Activated CD8-positive, alpha-beta memory T cell treated with anti-CD3 and anti-CD28 coated beads for 24 hours (primary cell): ENCODE data around the gene ISYNA1.
A peak's percentile ranks its signal among the peaks of the same experiment; 100 is the strongest.

ENCODE experiments used
- DNase-seq: peaks from one replicate; pipeline ENCODE4 v3.0.0-alpha.2; 2020

Gene ISYNA1

DNA sequence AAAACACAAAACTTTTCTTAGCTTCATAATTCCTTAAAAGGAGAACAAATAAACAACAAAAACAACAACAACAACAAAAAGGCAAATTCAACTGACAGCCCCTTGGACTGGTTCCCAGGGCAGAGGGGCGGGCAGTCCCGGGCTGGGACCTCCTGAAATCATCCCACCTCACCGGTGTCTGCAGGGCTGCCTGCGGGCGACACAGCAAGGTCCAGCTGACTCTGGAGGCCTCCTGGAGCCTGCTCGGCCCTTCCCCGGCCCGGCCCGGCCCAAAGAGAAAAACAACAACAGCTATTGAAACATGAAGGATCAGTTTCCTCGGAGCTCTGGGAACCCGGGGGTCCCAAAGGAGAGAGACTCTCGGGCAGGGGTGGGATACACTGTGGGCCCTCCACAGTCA, 5.0 kb upstream of the ISYNA1 start:
- DNase-seq: no peak

DNA sequence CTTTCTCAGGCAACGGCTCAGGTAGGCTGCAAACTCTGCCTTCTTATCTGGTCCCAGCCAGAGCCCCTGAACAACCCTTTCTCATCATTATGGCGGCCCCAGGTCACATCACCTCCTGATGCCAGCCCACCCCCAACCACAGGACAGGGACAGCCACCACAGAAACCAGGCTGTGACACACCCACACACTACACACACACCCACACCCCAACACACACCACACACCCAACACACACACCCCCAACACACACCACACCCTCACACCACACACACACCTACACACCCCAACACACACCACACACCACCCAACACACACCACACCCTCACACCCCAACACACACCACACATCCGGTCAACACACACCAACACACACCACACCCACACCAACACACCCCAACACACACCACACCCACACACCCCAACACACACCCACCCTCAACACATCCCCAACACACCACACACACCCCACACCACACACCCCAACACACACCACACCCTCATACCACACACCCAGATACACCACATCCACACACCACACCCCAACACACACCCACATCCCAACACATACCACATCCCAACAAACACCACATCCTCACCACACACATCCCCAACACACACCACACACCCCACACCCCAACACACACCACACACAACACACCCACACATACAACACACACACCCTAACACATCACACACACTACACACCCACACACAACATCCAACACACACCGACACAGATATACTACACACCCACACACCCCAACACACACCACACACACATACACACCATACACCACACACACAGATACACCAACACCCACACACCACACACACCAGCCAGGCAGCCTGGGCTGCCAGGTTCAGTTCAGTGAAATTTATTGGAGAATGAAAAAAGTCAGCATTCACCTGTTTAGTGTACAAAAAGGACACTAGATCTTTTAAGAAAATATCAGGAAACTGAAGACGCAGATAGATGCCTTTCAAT, 4.2 kb upstream of the ISYNA1 start:
- DNase-seq: no peak

DNA sequence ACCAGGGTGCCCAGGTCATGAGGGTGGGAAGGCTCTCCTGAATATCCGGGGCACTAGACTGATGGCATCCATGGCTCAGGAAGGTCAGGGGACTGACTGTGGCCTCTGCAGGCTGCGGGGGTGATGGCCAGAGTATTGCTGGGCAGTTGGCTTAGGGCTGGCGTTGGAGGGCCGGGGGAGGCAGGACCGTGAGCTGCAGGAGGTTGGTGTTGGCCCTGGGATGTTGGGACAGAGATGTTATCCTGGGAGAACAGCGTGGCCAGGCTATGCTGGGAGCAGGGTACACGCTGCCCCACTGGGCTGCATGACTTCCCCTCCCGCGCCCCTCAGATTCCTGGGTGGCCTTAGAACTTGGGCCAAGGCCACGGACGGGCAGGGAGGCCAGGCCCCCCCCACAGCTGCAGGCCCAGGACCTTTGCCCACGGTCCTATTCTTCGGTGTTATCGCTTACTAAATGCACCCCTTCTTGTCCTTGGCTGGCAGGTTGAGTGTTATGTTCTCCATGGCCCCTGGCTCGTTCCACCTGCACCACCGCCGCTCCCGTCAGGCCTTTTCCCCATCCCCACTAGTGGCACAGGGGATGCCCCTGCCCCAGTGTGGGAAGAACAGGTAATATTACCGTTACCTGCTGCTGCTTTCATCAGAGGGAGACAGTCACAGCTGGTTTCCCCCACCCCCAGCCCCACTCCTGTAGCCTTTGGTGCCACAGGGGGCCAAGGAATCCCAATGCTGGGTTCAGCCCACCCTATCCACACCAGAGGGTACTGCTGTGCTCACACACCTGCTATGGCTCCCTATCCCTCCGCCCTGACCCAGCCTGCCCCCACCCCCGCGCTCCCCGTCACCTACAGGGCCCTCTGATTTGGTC, 3.2 kb upstream of the ISYNA1 start:
- DNase-seq: no peak

DNA sequence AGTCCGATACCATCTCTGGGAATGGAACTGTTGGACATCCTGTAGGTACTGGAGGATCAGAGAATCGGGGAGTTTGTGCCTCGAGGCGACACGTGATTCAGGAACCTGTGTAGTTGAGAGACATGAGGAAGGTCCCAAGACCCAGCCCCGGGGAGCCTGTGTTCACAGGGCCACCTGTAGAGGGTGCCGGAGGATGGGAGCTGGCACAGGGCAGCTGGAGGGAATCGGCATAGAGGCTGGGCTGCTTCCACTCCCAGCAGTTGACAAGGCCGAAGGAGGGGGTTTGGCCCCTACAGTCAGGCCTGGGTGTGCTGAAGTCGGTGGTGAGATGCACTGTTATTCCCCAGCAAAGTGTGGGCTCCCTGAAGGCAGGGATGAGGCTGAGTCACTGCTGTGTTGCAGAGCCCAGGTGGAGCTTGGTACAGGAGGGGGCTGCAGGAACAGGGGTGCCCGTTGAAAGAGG, 2.5 kb upstream of the ISYNA1 start:
- no peak for DNase-seq

DNA sequence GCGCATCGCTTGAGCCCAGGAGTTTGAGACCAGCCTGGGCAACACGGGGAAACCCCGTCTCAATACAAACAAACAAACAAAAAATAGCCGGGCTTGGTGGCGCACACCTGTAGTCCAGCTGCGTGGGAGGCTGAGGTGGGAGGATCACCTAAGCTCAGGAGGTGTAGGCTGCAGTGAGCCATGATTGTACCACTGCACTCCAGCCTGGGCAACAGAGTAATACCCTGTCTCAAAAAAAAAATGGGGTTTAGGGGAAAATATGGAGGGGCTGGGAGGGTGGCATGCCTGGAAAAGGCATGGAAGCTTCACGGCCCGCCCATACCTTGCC, 1.9 kb upstream of the ISYNA1 start:
- DNase-seq: no peak

DNA sequence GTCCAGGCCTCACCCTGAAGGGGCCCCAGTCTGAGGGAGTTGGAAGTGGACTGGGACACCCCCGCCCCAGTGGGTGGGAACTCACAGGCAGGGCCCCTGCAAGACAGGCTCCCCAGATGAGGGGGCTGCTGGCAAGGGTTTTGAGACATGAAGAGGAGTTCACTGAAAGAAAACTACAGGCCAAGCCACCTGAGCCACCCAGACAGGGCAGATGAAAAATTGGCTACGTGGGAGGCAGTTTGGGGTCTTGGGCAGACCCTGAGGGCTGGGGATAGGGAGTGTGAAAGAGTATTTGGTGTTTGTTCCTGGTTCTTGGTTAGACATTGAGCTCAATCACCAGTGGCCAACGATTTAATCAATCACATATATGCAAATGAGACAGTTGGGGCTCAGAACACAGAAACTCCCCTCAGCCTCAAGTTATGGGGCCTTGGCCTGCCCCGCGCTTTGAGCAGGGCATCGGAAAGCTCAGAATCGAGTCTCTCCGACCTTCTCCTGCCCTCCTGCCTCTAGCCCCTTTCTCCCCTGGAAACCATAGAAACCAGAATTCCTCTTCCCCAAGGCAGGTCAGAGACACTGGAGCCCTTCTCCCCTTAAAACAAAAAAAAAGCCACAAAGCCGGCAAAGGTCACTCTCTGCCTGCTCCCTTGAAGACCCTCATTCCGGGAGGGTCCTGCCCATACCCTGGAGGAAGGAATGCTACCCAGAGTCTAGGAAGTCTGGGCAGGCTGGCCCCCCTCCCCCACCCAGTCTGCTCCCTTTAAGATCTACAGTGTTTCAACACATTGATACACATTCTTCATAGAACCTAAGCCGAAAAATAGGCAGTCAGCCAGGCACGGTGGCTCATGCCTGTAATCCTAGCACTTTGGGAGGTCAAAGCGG, 1.3 kb upstream of the ISYNA1 start:
- no peak for DNase-seq

DNA sequence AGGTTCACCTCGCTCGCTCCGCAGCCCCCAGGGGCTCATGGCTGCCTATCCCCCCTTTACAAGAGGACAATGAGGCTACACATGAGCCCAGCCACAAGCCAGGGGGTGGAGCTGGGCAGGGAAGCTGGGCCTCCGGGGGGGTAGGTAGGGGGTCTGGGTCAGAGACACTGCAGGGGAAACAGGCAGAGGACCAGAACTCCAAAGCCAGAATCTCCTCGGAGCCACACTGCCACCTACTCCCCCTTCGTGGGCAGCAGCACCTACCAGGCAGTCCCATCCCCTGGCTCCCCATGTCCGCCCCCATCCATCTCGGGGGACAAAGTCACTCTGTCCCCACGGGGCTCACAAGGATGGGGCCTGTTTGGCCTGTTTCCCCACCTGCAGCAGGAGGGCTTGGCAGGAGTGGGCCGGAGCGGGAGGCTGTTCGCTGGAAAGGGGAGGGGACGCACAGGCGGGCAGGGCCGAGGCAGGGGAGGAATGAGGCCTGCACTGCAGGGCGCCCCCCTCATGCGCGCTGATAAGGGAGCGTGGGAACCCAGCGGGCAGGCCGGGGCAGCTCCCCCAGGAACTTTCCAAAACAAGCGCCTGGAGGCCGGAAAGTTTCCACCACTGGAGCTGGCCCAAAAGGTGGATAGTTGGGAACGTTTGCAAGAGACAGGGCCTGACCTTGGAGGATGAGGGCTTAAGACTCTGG, 545 bp upstream of the ISYNA1 start:
- DNase-seq: no peak

DNA sequence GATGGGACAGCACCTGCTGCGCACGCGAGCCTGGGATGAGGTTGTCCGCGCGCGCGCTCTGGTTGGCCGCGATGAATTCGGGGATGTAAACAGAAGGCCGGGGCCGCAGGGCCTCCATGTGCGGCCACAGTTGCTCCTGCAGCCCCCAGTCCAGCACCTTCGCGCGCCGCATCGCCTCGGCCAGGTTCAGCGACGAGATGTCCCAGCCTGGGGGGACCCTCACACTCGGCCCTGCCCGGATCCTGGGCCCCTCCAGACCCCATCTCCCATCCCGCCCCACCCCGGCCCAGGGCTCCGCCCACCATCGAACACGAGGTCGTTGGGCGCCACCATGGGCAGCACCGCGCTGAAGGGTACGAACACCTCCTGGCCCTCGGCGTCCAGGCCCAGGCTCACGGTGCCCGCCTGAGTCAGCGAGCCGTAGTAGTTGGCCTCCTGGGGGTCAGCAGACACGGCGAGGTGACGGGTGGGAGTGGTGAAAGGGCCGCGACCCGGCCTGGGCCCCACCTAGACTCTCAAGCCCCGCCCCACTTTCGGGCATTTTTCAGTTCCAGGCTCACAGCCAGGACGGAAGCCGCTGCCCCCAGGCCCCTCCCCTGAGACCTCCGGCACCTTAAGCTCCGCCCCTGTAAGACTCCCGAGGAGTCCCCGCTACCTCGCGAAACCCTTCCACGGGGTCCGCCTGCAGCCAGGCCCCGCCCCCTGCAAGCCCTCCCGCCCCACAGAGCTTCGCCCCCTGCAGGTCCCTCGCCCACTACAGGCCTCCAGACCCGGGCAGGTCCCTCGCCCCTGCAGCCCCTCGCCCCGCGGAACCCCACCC, 1.1 kb downstream of the ISYNA1 start:
- peak; percentile 91 for DNase-seq

DNA sequence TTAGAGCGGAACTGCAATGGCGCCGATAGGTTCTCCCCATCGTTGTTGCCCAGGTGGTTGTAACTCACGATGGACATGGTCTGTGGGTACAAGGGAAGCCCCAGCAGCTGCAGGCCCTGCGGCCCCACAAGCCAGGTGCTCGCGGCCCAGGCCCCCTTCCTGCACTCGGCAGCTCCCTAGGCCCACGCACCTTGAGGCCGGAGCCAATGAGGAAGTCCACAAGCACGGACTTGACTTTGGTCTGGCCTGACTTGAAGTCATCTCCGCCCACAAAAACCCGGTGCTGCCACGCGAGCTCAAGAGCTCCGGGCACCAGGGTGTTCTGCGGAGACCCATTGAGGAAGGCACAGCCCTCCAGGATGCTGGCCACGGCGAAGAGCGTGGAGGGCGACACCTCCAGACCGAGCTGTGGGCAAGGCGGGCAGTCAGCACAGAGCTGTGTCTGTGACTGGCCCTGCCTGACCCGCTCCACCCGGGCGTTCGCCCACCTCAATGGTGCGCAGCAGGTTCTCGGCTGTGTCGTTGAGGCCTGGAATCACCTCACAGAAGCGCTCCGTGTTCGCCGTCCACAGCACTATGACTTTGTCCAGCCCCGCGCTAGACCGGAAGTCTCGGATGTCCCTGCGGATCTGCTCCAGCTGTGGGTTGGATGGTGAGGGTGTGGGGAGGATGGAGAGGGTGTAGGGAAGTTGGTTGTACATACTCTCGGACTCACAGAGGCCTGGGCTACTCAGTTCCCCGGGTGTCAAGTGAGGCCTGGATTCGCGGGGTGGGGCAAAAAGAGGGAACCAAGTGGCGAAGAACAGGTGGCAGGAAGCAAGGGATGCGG, 1.9 kb downstream of the ISYNA1 start:
- DNase-seq: no peak

DNA sequence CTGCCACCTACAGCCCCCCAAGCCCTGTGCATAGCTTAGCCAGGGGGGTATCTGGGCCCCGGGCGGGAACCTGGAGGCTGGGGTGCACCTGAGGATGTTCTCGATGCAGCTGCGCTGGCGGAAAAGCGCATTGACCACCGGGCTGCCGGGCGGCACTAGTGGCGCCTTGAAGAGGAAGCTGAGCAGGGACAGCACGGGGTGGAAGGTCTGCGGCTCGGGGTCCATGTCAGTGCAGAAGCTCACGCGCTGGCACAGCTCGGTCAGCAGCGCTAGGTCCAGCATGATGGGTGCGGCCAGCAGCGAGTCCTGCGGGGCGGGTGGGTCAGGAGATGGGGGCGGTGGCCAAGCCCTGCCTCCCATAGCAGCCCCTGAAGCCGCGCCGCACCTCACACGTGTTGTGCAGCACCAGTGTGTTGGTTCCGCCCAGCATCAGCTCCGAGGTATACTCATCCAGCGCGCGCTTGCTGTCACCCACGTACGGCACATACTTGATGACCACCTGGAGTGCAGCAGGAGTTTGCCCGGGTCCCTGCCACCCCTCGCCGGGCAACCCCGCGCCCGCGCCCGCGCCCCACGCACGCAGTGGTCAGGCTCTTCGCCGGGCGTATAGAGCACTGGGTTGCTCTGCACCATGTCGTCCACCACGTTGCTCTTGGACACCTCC, 2.6 kb downstream of the ISYNA1 start:
- DNase-seq: no peak

DNA sequence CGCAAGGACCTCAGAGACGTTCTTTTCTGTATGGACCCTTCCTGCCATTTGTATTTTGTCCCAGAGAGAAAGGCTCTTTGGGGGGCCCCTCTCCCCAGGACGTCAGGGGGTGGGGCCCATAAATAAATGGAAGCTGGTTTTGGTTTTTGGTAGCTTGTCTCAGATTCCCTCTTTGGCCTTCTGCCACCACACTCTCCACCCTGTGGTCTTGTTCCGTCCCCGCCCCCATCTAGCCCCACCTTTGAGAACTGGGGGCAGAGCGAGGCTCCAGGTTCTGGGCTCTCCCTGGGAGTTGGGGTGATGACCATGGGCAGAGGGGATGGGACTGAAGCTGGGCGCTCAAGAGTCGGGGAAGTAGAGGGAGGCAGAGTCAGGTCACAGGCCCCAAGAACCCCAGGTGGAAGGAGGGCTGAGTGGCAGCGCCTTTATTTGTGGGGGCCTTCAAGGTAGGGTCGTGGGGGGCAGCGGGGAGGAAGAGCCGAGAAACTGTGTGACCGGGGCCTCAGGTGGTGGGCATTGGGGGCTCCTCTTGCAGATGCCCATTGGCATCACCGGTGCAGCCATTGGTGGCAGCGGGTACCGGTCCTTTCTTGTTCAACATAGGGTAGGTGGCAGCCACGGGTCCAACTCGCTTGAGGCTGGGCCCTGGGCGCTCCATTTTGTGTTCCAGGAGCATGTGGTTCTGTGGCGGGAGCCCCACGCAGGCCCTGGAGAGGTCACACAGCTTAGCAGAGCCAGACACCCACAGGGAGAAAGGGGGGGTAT, 3.3 kb downstream of the ISYNA1 start:
- no peak for DNase-seq

DNA sequence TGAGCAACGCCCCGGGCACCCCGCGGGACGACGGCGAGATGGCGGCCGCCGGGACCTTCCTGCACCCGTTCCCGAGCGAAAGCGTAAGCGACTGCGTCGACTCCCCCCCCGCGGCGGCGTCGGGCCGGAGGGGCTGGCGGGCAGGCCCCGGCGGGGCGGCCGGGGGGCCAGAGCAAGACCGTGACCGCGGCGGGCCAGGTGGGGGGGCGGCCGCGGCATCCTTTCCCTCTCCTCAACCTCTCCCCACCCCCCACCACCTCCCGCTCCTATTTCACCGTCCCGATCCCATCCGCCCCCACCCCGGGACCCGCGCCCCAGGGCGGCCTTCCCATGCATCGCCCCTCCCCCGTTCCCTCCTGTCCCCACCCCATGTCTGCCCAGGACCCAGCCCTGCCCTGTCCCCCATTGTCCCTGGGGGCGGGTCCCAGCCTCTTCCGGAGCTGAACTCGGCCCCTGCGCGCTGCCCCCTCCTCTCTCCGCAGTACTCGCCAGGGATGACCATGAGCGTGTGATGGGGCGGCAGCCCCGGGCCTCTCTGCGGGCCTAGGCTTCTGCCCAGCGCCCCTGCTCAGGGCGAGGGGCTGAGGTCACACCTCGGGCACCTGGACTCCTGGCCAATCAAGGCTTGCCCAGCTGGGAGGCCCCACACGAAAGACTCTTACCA, 4.1 kb downstream of the ISYNA1 start:
- DNase-seq: no peak

DNA sequence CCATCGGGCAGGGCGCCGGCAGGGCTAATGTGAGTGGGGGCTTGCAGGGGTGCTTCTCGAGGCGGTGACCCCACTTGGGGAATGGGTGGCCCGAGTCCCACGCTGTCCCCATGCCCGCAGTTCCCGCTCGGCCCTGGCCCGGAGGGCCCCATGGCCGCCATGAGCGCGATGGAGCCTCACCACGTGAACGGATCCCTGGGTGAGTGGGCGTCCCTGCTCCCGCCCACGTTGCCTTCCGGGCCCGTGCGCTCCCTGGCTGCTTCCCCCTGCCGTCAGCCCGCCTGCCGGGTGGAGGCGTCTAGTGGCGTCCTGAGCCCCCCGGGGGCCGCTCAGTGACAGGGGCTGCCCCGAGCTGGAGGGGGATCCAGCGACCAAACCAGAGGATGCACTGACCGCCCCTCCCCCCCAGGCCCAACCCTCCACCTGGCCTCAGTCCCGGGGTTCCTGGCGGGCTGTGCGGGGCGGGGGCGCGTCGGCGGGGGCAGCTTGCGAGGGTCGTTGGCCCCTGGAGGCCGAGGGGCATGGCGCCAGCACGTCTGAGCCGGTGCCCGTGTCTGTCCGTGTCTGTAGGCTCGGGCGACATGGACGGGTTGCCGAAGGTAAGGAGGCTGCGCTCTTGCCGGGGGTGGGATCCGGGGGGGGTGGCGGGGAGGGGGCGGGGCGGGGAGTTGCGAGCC, 4.8 kb downstream of the ISYNA1 start:
- no peak for DNase-seq

DNA sequence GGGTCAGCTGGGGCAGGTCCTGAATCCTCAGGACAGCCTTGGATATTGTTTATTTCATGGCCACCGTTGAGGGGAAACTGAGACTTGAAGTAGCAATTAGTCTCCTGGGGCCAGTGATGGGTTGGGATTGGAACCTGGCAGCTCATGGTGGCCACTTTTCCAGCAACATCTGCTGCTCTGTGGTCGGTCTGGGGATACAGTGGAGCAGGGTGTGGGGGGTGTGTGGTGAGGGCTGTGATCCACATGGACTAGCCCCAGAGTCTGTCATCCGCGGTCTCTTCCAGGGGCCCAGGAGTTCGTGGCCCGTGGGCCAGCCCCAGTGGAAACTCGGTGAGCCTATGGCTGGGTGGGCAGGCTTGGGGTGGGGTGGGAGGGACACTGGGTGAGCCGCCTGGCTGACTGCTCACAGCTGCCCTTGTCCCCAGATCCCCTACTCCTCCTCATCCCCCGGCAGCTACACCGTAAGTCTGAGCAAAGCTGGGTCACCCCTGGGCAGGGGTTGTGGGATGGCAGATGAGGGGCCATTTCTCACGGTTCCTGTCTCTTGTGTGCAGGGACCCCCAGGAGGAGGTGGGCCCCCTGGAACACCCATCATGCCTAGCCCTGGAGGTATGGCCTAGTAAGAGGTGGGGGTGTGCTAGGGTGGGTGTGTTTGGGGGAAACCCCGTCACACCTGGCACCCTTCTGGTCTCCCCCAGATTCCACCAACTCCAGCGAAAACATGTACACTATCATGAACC, 5.5 kb downstream of the ISYNA1 start:
- no peak for DNase-seq

DNA sequence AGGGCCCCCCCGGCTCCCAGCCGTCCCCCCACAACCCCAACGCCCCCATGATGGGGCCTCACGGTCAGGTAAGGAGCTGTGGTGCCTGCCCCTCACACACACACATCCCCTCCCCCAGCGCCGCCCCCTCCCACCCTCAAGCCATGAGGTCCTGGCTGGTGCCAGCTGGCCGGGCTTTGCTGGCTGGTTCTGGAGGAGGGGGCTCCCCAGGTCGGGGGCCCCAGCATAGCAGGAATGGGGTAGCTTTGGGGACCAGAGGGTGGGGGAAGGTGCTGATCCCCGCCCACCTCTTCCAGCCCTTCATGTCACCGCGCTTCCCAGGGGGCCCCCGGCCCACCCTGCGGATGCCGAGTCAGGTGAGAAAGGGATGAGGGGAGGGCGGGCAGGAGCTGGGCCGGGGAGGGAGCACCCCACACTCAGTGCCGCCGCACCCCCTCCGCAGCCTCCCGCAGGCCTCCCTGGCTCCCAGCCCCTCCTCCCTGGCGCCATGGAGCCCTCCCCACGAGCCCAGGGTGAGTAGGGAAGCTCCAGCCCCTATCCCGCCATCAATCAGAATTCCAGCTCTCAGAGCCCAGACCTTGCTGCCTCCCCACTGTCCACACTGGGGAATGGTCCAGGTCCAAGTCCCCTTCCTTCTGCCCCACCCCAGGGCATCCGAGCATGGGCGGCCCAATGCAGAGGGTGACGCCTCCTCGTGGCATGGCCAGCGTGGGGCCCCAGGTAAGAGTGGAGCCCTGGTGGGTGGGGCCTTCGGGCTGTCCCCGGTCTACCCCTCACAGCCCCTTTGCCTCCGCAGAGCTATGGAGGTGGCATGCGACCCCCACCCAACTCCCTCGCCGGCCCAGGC, 6.4 kb downstream of the ISYNA1 start:
- DNase-seq: no peak
